Thyroid gland (tissue), 4 donors: ENCODE data around the gene LDLRAD3.

Source experiments
- POLR2A ChIP-seq, 2 donors: fragments of 450-650 bp; IDR thresholded peaks; one replicate each; pipeline ENCODE4 v1.6.1; 2017; ENCODE audit warnings: antibody characterized with exemption in 2 of 2, mild to moderate bottlenecking in 2 of 2, moderate library complexity in 1 of 2
- TF ChIP-seq, protein P1 (sequence below), 6 experiments: fragments of 200-600 bp in 3 of 6; fragments of 450-650 bp in 3 of 6; sonication (generic) in 3 of 6; IDR thresholded peaks; one replicate each; pipeline ENCODE4 v1.5.1; 2016 to 2019; ENCODE audit warnings: antibody characterized with exemption in 6 of 6, mild to moderate bottlenecking in 2 of 6, inconsistent platforms in 1 of 6, moderate library complexity in 1 of 6

DNA sequence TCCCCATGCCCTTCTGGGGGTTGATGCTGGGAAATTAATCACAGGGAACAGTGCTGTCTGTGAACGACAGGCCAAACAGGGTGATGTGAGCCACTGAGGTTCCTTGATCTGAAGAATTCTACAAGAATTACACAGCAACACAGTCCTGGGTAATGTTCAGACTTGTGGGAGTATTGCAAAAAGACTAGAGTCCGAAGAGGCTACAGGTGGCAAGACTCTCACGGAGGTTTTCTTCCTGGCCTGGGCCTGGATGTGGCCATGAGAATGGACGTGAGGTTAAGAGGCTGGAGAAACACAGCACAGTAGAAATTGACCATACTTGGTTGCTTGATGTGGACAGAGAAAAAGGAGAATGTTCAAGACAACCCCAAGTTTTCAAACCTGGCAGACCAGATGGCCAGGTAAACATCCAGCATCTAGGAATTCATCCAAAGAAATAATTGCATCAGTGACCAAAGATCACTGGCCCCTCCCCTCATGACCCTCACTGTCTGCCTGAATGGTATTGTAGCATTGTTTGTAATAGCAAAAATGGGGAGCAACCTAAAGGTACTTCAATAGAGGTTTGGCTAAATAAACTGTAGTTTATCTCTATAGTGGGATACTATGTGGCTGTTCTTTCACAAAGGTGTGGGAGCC is 274.5 kb downstream of the LDLRAD3 start:
- TF ChIP-seq, protein P1, sequence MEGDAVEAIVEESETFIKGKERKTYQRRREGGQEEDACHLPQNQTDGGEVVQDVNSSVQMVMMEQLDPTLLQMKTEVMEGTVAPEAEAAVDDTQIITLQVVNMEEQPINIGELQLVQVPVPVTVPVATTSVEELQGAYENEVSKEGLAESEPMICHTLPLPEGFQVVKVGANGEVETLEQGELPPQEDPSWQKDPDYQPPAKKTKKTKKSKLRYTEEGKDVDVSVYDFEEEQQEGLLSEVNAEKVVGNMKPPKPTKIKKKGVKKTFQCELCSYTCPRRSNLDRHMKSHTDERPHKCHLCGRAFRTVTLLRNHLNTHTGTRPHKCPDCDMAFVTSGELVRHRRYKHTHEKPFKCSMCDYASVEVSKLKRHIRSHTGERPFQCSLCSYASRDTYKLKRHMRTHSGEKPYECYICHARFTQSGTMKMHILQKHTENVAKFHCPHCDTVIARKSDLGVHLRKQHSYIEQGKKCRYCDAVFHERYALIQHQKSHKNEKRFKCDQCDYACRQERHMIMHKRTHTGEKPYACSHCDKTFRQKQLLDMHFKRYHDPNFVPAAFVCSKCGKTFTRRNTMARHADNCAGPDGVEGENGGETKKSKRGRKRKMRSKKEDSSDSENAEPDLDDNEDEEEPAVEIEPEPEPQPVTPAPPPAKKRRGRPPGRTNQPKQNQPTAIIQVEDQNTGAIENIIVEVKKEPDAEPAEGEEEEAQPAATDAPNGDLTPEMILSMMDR (IDR thresholded peaks at IDR 0.05): no peak
- no peak for TF ChIP-seq POLR2A (IDR thresholded peaks at IDR 0.05)
